Measurements from ENCODE around the gene SLC35A5. TPM values are rescaled to one million over a fixed set of nuclear protein-coding genes. Genes with fewer than 3 reads are reported as not detected.
"Not testable (repeated sequence)": the region's sequence is repeated elsewhere in the genome, so short reads cannot be mapped to it uniquely, and the experiment has no call there.

The SLC35A5 gene
- polyA plus RNA-seq, 3 donors = 6.5 to 13.0 (median 12.0) TPM

DNA sequence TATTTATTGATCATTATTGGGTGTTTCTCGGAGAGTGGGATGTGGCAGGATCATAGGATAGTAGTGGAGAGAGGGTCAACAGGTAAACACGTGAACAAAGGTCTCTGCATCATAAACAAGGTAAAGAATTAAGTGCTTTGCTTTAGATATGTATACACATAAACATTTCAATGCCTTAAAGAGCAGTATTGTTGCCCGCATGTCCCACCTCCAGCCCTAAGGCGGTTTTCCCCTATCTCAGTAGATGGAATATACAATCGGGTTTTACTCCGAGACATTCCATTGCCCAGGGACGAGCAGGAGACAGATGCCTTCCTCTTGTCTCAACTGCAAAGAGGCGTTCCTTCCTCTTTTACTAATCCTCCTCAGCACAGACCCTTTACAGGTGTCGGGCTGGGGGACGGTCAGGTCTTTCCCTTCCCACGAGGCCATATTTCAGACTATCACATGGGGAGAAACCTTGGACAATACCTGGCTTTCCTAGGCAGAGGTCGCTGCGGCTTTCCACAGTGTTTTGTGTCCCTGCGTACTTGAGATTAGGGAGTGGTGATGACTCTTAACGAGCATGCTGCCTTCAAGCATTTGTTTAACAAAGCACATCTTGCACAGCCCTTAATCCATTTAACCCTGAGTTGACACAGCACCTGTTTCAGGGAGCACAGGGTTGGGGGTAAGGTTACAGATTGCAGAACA, 2.5 kb downstream of the SLC35A5 start:
- not testable (repeated sequence) for H3K27ac ChIP-seq (ENCODE audit: low read depth, low read length)
- 73 to 80% (median 76%) methylated on average over 11 to 13 of the region's 15 CpGs for WGBS, 3 donors

DNA sequence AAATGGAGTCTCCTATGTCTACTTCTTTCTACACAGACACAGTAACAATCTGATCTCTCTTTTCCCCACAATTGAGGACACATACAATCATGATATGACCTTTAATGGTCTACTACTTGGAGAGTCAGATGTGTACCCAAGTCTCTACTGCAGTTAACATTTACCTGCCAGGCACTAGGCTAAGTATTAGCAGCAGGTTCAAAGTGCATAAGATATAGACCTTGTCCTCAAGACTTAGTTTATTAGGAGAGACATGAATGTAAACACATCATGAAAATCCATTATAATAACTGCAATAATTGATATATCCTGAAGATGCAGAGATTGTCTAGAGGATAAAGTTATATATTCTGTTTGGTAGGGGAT, 3.1 kb downstream of the SLC35A5 start:
- H3K27ac ChIP-seq (ENCODE audit: low read depth, low read length) = no peak overlapping the region

DNA sequence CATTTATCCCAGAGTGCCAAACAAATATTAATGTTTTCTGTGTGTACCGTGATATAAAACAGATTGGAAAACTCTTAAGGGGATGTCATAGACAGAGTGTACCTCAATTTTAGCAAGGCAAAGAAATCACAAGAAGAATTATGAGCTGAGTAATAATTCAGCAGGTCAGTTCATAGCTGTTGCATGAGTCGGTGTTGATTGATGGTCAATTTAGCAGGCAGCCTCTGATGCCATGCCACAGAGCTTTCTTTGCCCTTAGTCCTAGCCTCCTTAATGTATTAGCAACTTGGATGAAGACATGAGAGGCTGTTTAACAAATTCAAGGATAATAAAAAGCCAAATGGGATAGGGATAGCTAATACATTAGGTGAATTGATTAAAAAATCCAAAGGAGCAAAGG, 6.8 kb downstream of the SLC35A5 start:
- 84 to 88% (median 88%) methylated on average over 2 of the region's 2 CpGs for WGBS, 3 donors
- no peak overlapping the region for H3K27ac ChIP-seq (ENCODE audit: low read depth, low read length)

DNA sequence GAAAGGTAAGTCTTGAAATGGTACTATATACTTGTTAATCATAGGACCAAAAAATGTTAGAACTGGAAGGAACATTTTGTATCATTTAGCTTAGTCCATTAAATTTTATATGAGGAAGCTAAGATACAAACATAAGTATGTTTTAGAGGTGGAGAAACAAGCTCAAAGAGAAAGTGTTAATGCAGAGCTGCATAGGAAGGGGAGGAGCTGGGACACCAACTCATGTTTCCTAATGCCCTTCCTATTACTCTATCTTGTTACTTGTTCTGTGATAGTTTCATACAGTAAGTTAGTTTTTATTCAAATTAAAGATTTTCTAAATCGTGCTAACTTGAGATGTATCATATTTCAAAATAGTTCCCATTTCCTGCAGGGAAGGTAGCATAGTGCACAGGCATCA, 7.4 kb downstream of the SLC35A5 start:
- WGBS, 3 donors = 17 to 49% (median 29%) methylated on average over 1 of the region's 1 CpG

DNA sequence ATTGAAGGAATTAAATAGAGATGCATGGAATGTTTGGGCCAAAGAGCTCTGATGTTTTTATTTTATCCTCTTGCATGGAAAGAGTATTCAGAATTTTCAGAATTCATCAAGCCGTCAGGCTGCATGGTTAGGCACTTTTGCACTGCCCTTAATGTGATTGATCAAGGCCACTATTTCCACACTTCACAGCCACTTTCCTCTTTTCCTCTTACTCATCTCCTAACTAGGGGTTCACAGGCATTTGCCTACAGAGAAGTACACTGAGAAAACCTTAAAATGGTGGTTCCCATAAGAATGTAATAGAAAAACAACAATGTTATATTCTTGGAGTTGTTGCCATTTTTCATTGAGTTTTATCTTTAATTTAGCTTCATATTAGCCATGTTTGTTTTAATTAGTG, 10.9 kb downstream of the SLC35A5 start:
- 54 to 94% (median 63%) methylated on average over 1 of the region's 1 CpG for WGBS, 3 donors
- no peak overlapping the region for H3K27ac ChIP-seq (ENCODE audit: low read depth, low read length)

More for the DNA sequence above, 7.4 kb downstream of the SLC35A5 start:
- H3K27ac ChIP-seq (ENCODE audit: low read depth, low read length) = no peak overlapping the region

DNA sequence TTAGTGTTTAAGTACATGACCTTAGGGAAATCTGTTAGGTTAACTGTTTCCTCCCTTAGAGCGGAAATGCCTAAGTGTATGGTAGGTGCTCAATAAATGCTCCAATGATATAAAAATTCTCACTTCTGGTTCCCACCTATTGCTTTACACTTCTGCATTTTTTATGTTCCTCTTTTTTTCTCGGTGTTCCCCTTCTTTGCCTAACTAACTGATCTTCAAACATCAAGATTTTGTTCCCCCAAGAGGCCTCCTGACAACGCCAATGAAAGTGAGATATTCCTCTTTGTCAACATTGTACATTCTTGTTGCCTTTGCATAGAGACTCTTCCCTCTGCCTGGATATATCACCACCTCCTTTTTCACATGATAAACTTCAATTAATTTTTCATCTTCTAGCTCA, 17.4 kb downstream of the SLC35A5 start:
- 64 to 88% (median 65%) methylated on average over 3 of the region's 3 CpGs for WGBS, 3 donors
- H3K27ac ChIP-seq (ENCODE audit: low read depth, low read length) = no peak overlapping the region

DNA sequence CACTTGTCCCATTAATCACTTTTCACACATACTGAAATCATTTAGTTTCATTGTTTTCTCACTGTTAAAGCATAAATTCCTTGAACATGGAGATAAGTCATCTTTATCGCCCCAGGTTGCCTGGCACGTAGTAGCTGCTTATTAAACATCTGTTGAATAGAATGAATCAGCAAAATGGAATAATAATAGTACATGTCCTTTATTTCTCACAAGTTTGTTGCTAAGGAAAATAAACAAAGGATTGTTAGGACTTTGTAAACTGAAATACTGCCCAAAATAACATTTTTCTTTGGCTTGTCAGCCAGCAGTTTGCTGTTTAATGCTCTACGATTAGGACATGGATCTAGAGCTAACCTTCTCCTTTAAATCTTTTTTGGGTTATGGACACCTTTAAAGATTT, 17.9 kb downstream of the SLC35A5 start:
- 66 to 88% (median 76%) methylated on average over 3 of the region's 3 CpGs for WGBS, 3 donors
- no peak overlapping the region for H3K27ac ChIP-seq (ENCODE audit: low read depth, low read length)

DNA sequence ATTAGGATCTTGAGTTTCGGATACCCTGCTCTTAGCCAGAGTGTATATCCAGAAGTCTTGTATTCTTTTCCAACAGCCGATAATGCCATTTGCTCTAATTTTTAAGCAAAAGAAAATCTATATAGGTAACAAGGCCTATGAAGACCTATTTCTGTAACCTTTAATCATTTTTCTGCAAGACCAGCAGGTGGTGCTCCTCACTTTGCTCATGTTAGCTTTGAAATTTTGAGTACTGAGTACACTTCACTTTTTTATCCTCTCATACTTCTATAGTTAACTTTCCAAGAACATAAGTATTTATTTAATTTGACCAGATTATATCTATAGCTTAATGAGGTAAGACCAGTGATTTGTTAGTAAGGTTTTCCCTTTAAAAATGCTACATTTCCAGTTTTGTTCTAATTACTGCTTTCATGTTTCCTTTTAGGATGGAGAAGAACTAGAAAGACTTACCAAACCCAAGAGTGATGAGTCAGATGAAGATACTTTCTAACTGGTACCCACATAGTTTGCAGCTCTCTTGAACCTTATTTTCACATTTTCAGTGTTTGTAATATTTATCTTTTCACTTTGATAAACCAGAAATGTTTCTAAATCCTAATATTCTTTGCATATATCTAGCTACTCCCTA, 20.5 kb downstream of the SLC35A5 start:
- WGBS, 3 donors = 70 to 83% (median 71%) methylated on average over 2 of the region's 2 CpGs
- H3K27ac ChIP-seq (ENCODE audit: low read depth, low read length) = no peak overlapping the region

DNA sequence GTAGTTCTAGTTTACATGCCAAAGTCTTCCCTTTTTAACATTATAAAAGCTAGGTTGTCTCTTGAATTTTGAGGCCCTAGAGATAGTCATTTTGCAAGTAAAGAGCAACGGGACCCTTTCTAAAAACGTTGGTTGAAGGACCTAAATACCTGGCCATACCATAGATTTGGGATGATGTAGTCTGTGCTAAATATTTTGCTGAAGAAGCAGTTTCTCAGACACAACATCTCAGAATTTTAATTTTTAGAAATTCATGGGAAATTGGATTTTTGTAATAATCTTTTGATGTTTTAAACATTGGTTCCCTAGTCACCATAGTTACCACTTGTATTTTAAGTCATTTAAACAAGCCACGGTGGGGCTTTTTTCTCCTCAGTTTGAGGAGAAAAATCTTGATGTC, 21.3 kb downstream of the SLC35A5 start:
- 74 to 84% (median 81%) methylated on average over 3 of the region's 3 CpGs for WGBS, 3 donors
- H3K27ac ChIP-seq (ENCODE audit: low read depth, low read length) = no peak overlapping the region

DNA sequence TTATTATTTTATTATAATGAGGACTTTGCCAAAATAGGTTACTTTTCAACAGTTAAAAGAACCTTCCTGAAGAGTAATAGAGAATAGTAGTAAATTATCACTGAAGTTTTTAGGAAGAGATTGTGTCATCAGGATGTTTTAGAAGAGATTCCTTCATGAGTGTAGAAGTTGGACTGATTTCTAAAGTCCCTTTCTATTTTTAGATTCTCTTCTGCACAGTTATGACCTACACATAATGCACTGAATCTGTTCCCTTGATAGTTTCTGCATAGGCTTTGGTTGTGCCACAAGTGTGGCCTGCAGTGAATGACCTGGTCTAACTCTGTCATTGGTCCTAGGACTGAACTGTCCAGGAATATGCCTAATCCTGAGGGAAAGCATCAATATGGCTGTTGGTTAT, 23.9 kb downstream of the SLC35A5 start:
- H3K27ac ChIP-seq (ENCODE audit: low read depth, low read length) = no peak overlapping the region

DNA sequence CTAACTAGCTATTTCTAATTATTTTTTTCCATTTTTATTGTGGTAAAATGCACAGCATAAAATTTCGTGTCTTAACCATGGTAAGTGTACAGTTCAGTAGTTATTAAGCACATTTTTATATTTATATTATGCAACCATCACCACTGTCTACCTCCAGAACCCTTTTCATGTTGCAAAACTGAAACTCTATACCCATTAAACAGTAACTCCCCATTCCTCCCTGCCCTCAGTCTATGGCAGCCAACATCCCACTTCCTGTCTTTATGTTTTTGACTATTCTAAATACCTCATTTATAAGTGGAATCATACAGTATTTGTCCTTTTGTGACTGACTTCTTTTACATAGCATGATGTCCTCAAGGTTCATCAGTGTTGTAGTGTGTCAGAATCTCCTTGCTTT, 25.5 kb downstream of the SLC35A5 start:
- H3K27ac ChIP-seq (ENCODE audit: low read depth, low read length) = no peak overlapping the region
- 85 to 92% (median 87%) methylated on average over 1 of the region's 1 CpG for WGBS, 3 donors

DNA sequence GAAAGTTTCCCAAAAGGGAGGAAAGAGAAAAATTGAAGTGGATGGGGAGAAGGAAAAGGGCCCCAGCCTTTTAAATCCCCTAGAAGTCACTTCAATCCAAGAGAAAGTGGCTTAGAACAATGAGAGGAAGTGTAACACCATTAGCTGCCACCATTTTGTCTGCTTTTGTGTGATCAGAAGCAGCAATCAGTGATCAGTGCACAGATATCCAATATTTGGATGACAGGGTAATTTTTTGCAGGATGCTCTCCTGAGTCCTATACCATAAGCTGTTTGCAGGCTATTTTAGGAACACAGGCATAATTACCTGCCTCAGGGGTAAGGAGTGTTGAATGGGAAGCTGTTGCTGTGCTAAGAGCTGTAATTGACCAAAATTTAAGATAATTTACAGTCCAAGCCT, 31.4 kb downstream of the SLC35A5 start:
- H3K27ac ChIP-seq (ENCODE audit: low read depth, low read length) = no peak overlapping the region

DNA sequence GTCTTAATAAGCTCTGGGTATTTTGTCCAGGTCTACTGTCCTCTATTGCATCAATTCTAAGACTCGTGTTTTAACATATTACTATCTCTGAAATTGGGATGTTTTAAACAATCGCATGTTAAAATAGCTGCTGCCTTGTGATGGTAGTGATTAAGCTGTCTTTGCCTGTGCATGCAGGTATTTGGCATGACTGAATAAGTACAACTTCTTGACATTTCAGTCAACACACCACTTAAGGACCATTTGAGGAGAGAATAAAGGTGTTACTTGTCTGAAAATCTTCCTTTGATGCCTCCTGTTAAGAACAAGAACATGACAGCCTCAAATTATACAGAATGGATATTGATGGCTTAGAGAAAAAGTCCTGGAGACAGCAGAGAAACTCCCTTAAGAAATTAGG, 33.0 kb downstream of the SLC35A5 start:
- 92 to 100% (median 93%) methylated on average over 2 of the region's 2 CpGs for WGBS, 3 donors
- H3K27ac ChIP-seq (ENCODE audit: low read depth, low read length) = no peak overlapping the region

DNA sequence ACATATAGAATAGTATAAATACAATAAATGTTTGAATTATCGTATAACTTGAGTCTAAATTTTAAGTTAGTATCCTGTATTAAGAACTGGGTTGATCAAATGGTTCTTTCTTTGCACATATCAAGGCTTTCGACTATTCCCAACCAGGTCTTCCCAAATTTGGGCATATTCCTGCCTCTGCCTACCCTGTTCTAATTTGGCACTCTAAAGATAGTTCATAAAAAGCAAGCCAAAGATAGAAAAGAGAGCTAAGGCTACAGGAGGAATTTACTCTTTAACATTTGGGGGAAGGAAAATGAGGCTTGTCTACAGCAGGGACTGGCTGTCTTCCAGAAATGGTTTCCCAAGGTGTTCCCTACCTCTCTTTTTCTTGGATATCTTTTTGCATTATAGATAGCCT, 36.1 kb downstream of the SLC35A5 start:
- WGBS, 3 donors = 93 to 96% (median 95%) methylated on average over 2 of the region's 2 CpGs
- H3K27ac ChIP-seq (ENCODE audit: low read depth, low read length) = no peak overlapping the region

DNA sequence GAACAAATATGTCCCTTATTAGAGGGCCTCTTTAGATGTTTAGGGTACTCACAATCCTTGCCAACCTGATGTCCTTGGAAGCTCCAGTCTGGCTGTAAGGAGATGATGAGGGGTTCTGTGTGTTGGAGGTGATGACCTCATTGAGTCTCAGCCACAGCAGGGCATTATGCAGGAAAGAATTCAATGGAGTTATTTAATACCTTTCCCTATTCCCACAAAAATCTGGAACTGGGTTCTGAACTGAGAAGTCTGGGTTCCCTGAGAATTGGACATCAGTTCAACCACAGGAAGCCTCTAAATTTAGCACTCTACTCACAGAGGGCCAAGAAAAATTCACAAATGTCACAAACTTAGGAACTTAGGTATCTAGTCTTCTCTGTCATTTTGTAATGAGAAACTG, 36.9 kb downstream of the SLC35A5 start:
- H3K27ac ChIP-seq (ENCODE audit: low read depth, low read length) = no peak overlapping the region

DNA sequence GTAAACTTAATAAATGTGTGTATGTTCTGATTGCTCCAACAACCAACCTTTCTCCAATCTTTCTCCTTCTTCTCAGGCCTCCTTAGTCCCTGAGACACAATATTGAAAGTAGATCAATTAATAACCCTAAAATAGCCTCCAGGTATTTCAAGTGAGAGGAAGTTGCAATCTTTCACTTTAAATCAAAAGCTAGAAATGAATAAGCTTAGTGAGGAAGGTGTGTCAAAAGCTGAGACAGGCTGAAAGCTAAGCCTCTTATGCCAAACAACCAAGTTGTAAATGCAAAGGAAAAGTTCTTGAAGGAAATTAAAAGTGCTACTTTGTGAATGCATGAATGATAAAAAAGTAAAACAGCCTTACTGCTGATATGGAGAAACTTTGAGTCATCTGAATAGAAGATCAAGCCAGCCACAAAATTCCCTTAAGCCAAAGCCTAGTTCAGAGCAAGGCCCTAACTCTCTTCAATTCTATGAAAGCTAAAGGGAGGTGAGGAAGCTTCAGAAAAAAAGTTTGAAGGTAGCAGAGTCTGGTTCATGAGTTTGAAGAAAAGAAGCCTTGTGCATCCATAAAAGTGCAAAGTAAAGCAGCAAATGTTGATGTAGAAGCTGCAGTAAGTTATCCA, 40.5 kb downstream of the SLC35A5 start:
- no peak overlapping the region for H3K27ac ChIP-seq (ENCODE audit: low read depth, low read length)

DNA sequence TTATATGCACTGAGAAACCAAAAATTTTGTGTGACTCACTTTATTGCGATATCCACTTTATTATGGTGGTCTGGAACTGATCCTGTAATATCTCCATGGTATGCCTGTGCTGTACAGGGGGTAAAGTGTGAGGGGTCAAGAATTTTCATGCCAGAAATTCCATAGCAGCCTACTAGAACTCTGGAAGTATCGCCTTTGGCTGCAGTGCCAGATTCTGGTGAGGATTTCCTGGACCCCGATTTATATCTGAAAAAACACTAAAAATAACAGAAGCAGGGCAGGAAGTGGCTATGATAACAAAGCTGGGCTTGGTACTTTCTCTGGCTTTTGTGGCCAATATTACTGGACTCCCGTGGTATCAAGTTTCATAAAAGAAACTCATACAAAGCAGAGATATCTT, 42.7 kb downstream of the SLC35A5 start:
- H3K27ac ChIP-seq (ENCODE audit: low read depth, low read length) = no peak overlapping the region
- 23 to 51% (median 24%) methylated on average over 4 of the region's 4 CpGs for WGBS, 3 donors

DNA sequence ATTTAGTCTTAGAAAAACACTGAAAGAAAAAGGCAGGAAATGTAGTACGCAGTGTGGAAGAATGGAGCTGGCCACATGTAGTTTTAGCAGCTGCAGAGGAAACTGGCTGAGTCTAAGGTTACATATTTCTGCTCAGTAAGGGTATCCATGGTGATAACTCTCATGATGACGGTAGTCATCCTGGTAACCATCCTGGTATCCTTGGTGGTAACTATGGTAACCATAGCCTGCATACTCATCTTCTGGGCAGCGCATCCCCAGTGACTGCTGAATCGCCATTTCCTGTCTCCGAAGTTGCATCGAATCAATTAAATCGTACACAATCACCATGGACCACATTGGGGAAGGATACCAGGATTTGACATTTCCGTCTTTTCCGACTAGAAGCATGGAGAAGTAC, 43.4 kb downstream of the SLC35A5 start:
- H3K27ac ChIP-seq (ENCODE audit: low read depth, low read length) = no peak overlapping the region
- WGBS, 3 donors = 59 to 84% (median 62%) methylated on average over 9 of the region's 9 CpGs

DNA sequence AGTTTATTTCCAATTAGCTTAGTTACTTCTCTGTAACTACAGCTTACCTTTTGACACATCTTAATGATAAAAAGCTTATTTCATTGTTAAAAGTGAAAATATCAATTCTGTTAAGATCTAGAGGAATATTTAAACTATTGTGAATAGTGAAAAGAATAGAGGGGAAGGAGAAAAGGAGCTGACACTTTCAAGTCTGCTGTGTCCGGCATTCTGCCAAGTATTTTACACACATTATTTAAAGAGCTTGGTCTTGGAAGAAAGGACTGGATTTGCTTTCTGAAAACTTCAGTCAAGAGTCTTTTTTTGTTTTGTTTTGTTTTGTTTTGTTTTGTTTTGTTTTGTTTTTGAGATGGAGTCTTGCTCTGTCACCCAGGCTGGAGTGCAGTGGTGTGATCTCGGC, 44.3 kb downstream of the SLC35A5 start:
- 90 to 95% (median 91%) methylated on average over 2 of the region's 2 CpGs for WGBS, 3 donors
- no peak overlapping the region for H3K27ac ChIP-seq (ENCODE audit: low read depth, low read length)

DNA sequence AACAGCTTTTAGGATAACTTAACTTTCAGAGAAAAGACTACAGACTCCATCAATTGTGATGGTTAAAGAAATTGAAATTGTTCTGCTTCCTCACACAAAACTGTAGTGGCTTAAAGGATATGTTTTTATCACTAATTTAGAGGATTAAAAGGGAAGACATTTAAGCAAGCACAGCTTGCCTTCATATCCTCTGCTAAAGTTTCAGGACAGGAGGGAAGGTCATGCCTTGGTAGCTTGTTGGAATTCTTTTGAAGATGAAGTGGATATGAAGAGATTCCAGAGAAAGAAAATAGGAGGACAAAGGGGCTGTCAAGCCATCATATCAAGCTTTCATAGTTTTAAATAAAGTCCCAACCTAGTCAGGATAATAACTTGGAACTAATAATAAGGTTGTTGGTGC, 46.0 kb downstream of the SLC35A5 start:
- no peak overlapping the region for H3K27ac ChIP-seq (ENCODE audit: low read depth, low read length)
